ENCODE data around the gene TRIM63.
"Not testable (repeated sequence)": the region's sequence is repeated elsewhere in the genome, so short reads cannot be mapped to it uniquely, and the experiment has no call there.

Gene TRIM63

GRCh38 chr1:26067432-26067911 is at the start of gene TRIM63:
TSS of gene TRIM63 (minus strand) at chr1:26067630. CDS start at chr1:26067494, 136 bp downstream.
- H3K36me3 ChIP-seq (ENCODE audit: control insufficient read depth, insufficient read depth, low read length), result no peaks in the 10 kb centered on the region
- H3K27ac ChIP-seq (ENCODE audit: low read depth, low read length), result no peak within 1 kb of the TSS
- H3K27me3 ChIP-seq (ENCODE audit: control insufficient read depth, insufficient read depth, low read length), result no peaks in the 10 kb centered on the region
- H3K4me1 ChIP-seq (ENCODE audit: control insufficient read depth, insufficient read depth, low read length), result no peaks in the 10 kb centered on the region
- H3K4me3 ChIP-seq (ENCODE audit: low read depth, low read length), result no peak within 1 kb of the TSS
- no peak within 1 kb of the TSS for H3K9ac ChIP-seq (ENCODE audit: low read depth, low read length)
- no peaks in the 10 kb centered on the region for H3K9me3 ChIP-seq (ENCODE audit: control insufficient read depth, insufficient read depth, low read length)

GRCh38 chr1:26114165-26114927 is 46.9 kb upstream of the TRIM63 start:
- Histone ChIP-seq H3K9me3 (ENCODE audit: control insufficient read depth, insufficient read depth, low read length) (no peaks in the 10 kb centered on the region), H3K27ac (ENCODE audit: low read depth, low read length) (no peak overlapping the region), H3K36me3 (ENCODE audit: control insufficient read depth, insufficient read depth, low read length) (peaks cover 24% of the 10 kb centered on the region), H3K27me3 (ENCODE audit: control insufficient read depth, insufficient read depth, low read length) (peaks cover 15% of the 10 kb centered on the region), H3K4me1 (ENCODE audit: control insufficient read depth, insufficient read depth, low read length) (peaks cover 7% of the 10 kb centered on the region; the same call in 1 of the 2 replicates), H3K9ac (ENCODE audit: low read depth, low read length) (no peak overlapping the region), H3K4me3 (ENCODE audit: low read depth, low read length) (no peak overlapping the region)

GRCh38 chr1:26112407-26112775 is 45.0 kb upstream of the TRIM63 start:
- Histone ChIP-seq H3K4me1 (ENCODE audit: control insufficient read depth, insufficient read depth, low read length) (peaks cover 7% of the 10 kb centered on the region; the same call in 1 of the 2 replicates), H3K36me3 (ENCODE audit: control insufficient read depth, insufficient read depth, low read length) (peaks cover 9% of the 10 kb centered on the region), H3K9ac (ENCODE audit: low read depth, low read length) (peak overlapping the region; percentile 40), H3K27ac (ENCODE audit: low read depth, low read length) (peak overlapping the region; percentile 96), H3K27me3 (ENCODE audit: control insufficient read depth, insufficient read depth, low read length) (peaks cover 17% of the 10 kb centered on the region), H3K4me3 (ENCODE audit: low read depth, low read length) (peak overlapping the region; percentile 94), H3K9me3 (ENCODE audit: control insufficient read depth, insufficient read depth, low read length) (no peaks in the 10 kb centered on the region)

- Histone ChIP-seq H3K4me1 (ENCODE audit: control insufficient read depth, insufficient read depth, low read length) (peaks cover 7% of the 10 kb centered on the region; the same call in 1 of the 2 replicates), H3K4me3 (ENCODE audit: low read depth, low read length) (peak within 1 kb of the TSS; percentile 94), H3K9me3 (ENCODE audit: control insufficient read depth, insufficient read depth, low read length) (no peaks in the 10 kb centered on the region), H3K27ac (ENCODE audit: low read depth, low read length) (peak within 1 kb of the TSS; percentile 96), H3K27me3 (ENCODE audit: control insufficient read depth, insufficient read depth, low read length) (peaks cover 17% of the 10 kb centered on the region), H3K36me3 (ENCODE audit: control insufficient read depth, insufficient read depth, low read length) (peaks cover 9% of the 10 kb centered on the region), H3K9ac (ENCODE audit: low read depth, low read length) (peak within 1 kb of the TSS; percentile 79)
These were observed 44.3 kb upstream of the TRIM63 start, which contains the start of gene PDIK1L for GRCh38 chr1:26111530-26112406. TSS of gene PDIK1L (plus strand) at chr1:26111824. CDS start at chr1:26114309, 2,485 bp downstream.

GRCh38 chr1:26110731-26111529 is 43.5 kb upstream of the TRIM63 start:
- Histone ChIP-seq H3K9me3 (ENCODE audit: control insufficient read depth, insufficient read depth, low read length) (no peaks in the 10 kb centered on the region), H3K4me3 (ENCODE audit: low read depth, low read length) (peak overlapping the region; percentile 94), H3K27me3 (ENCODE audit: control insufficient read depth, insufficient read depth, low read length) (peaks cover 17% of the 10 kb centered on the region), H3K27ac (ENCODE audit: low read depth, low read length) (peak overlapping the region; percentile 96), H3K9ac (ENCODE audit: low read depth, low read length) (peak overlapping the region; percentile 73), H3K36me3 (ENCODE audit: control insufficient read depth, insufficient read depth, low read length) (peaks cover 9% of the 10 kb centered on the region), H3K4me1 (ENCODE audit: control insufficient read depth, insufficient read depth, low read length) (peaks cover 7% of the 10 kb centered on the region; the same call in 1 of the 2 replicates)

GRCh38 chr1:26109229-26110164 is 42.1 kb upstream of the TRIM63 start:
- Histone ChIP-seq H3K27ac (ENCODE audit: low read depth, low read length) (no peak overlapping the region), H3K9me3 (ENCODE audit: control insufficient read depth, insufficient read depth, low read length) (no peaks in the 10 kb centered on the region), H3K36me3 (ENCODE audit: control insufficient read depth, insufficient read depth, low read length) (peaks cover 3% of the 10 kb centered on the region), H3K4me1 (ENCODE audit: control insufficient read depth, insufficient read depth, low read length) (peaks cover 7% of the 10 kb centered on the region; the same call in 1 of the 2 replicates), H3K9ac (ENCODE audit: low read depth, low read length) (no peak overlapping the region), H3K27me3 (ENCODE audit: control insufficient read depth, insufficient read depth, low read length) (peaks cover 17% of the 10 kb centered on the region), H3K4me3 (ENCODE audit: low read depth, low read length) (no peak overlapping the region; the same call in 1 of the 2 replicates)

- not testable (repeated sequence) for H3K9ac ChIP-seq (ENCODE audit: low read depth, low read length); H3K9me3 ChIP-seq (ENCODE audit: control insufficient read depth, insufficient read depth, low read length); H3K4me3 ChIP-seq (ENCODE audit: low read depth, low read length); H3K27ac ChIP-seq (ENCODE audit: low read depth, low read length); H3K36me3 ChIP-seq (ENCODE audit: control insufficient read depth, insufficient read depth, low read length); H3K4me1 ChIP-seq (ENCODE audit: control insufficient read depth, insufficient read depth, low read length)
- peaks cover 11% of the 10 kb centered on the region for H3K27me3 ChIP-seq (ENCODE audit: control insufficient read depth, insufficient read depth, low read length)
These were observed 37.8 kb upstream of the TRIM63 start for GRCh38 chr1:26105226-26105548.

- Histone ChIP-seq H3K9me3 (ENCODE audit: control insufficient read depth, insufficient read depth, low read length) (no peaks in the 10 kb centered on the region), H3K4me1 (ENCODE audit: control insufficient read depth, insufficient read depth, low read length) (no peaks in the 10 kb centered on the region), H3K4me3 (ENCODE audit: low read depth, low read length) (no peak overlapping the region), H3K27me3 (ENCODE audit: control insufficient read depth, insufficient read depth, low read length) (no peaks in the 10 kb centered on the region), H3K9ac (ENCODE audit: low read depth, low read length) (no peak overlapping the region), H3K36me3 (ENCODE audit: control insufficient read depth, insufficient read depth, low read length) (no peaks in the 10 kb centered on the region), H3K27ac (ENCODE audit: low read depth, low read length) (no peak overlapping the region)
These were observed 35.1 kb upstream of the TRIM63 start for GRCh38 chr1:26102526-26102925.

- no peak overlapping the region for H3K27ac ChIP-seq (ENCODE audit: low read depth, low read length)
These were observed 34.7 kb upstream of the TRIM63 start for GRCh38 chr1:26102119-26102518.

GRCh38 chr1:26100204-26100603 is 32.8 kb upstream of the TRIM63 start:
- H3K36me3 ChIP-seq (ENCODE audit: control insufficient read depth, insufficient read depth, low read length); H3K4me3 ChIP-seq (ENCODE audit: low read depth, low read length); H3K27me3 ChIP-seq (ENCODE audit: control insufficient read depth, insufficient read depth, low read length); H3K4me1 ChIP-seq (ENCODE audit: control insufficient read depth, insufficient read depth, low read length); H3K9me3 ChIP-seq (ENCODE audit: control insufficient read depth, insufficient read depth, low read length); H3K9ac ChIP-seq (ENCODE audit: low read depth, low read length); H3K27ac ChIP-seq (ENCODE audit: low read depth, low read length): not testable (repeated sequence)

More at GRCh38 chr1:26102119-26102518, 34.7 kb upstream of the TRIM63 start:
- no peak overlapping the region for H3K9ac ChIP-seq (ENCODE audit: low read depth, low read length)
- H3K36me3 ChIP-seq (ENCODE audit: control insufficient read depth, insufficient read depth, low read length), result no peaks in the 10 kb centered on the region
- H3K4me1 ChIP-seq (ENCODE audit: control insufficient read depth, insufficient read depth, low read length), result no peaks in the 10 kb centered on the region
- no peak overlapping the region for H3K4me3 ChIP-seq (ENCODE audit: low read depth, low read length)
- no peaks in the 10 kb centered on the region for H3K27me3 ChIP-seq (ENCODE audit: control insufficient read depth, insufficient read depth, low read length)
- H3K9me3 ChIP-seq (ENCODE audit: control insufficient read depth, insufficient read depth, low read length), result no peaks in the 10 kb centered on the region
